HepG2 (cell line): Measurements from ENCODE around the gene USP35. TPM values are rescaled to one million over a fixed set of nuclear protein-coding genes. Genes with fewer than 3 reads are reported as not detected.

Source experiments
- IRX3 ChIP-seq: sonication (generic); formaldehyde crosslinking; IDR thresholded peaks from 2 replicates; pipeline ENCODE4 v1.8.1; 2023; ENCODE audit warnings: mild to moderate bottlenecking, low read depth, missing genetic modification reagents, borderline replicate concordance
- MTF1 ChIP-seq: sonication (generic); formaldehyde crosslinking; IDR thresholded peaks from 2 replicates; pipeline ENCODE4 v1.5.0; 2020; ENCODE audit warnings: missing genetic modification reagents
- NFATC3 ChIP-seq: sonication (generic); formaldehyde crosslinking; IDR thresholded peaks from 2 replicates; pipeline ENCODE4 v1.5.1; 2020; ENCODE audit warnings: mild to moderate bottlenecking, missing genetic modification reagents
- NR2C2 ChIP-seq: sonication (generic); formaldehyde crosslinking; IDR thresholded peaks from 2 replicates; pipeline ENCODE4 v1.4.0; 2020; ENCODE audit warnings: missing genetic modification reagents, mild to moderate bottlenecking, moderate library complexity, borderline replicate concordance
- TFDP2 ChIP-seq: sonication (generic); formaldehyde crosslinking; IDR thresholded peaks from 2 replicates; pipeline ENCODE4 v1.4.0; 2020; ENCODE audit warnings: missing genetic modification reagents
- ZFP37 ChIP-seq: sonication (generic); formaldehyde crosslinking; IDR thresholded peaks from 2 replicates; pipeline ENCODE4 v1.4.0; 2020; ENCODE audit warnings: missing genetic modification reagents, borderline replicate concordance
- ZNF264 ChIP-seq: sonication (generic); formaldehyde crosslinking; IDR thresholded peaks from 2 replicates; pipeline ENCODE4 v1.4.0; 2020; ENCODE audit warnings: missing genetic modification reagents
- ZNF431 ChIP-seq: sonication (generic); formaldehyde crosslinking; IDR thresholded peaks from 2 replicates; pipeline ENCODE4 v1.9.0; 2022; ENCODE audit warnings: missing genetic modification reagents, low read depth, mild to moderate bottlenecking, borderline replicate concordance
- ZNF501 ChIP-seq: sonication (generic); formaldehyde crosslinking; IDR thresholded peaks from 2 replicates; pipeline ENCODE4 v1.5.1; 2020; ENCODE audit warnings: mild to moderate bottlenecking, moderate library complexity, missing genetic modification reagents
- ZNF614 ChIP-seq: IDR thresholded peaks from 2 replicates; pipeline ENCODE4 v1.6.1; 2018; ENCODE audit warnings: missing biosample characterization, missing genetic modification reagents, inconsistent platforms, borderline replicate concordance
- ZNF687 ChIP-seq: sonication (generic); formaldehyde crosslinking; IDR thresholded peaks from 2 replicates; pipeline ENCODE4 v1.5.1; 2020; ENCODE audit warnings: mild to moderate bottlenecking, missing genetic modification reagents, moderate library complexity
- ZNF776 ChIP-seq: sonication (generic); formaldehyde crosslinking; IDR thresholded peaks from 2 replicates; pipeline ENCODE4 v1.4.0; 2020; ENCODE audit warnings: mild to moderate bottlenecking, missing genetic modification reagents
- ZSCAN31 ChIP-seq: sonication (generic); formaldehyde crosslinking; IDR thresholded peaks from 2 replicates; pipeline ENCODE4 v1.5.0; 2020; ENCODE audit warnings: low read depth, mild to moderate bottlenecking, missing genetic modification reagents
- polyA plus RNA-seq, 8 experiments: library from polyadenylated mRNA; depleted of rRNA in 3 of 8; stranded (reverse) in 7 of 8; unstranded in 1 of 8; fragments of >200 nt; fragmentation: Illumina TruSeq in 4 of 8; extraction: Trizol in 4 of 8; gene quantifications; 2 replicates each; pipeline versions ENCODE4 v1.2.1 to v1.2.3, GENCODE V29; 2011 to 2016; ENCODE audit warnings: low read depth in 4 of 8, missing spikeins in 1 of 8, mixed read lengths in 1 of 8; ENCODE audit not compliant: insufficient read depth in 1 of 8
- total RNA-seq, 5 experiments: library from RNA; depleted of rRNA; stranded (reverse); fragments of >200 nt; fragmentation: Illumina TruSeq; extraction: Trizol; gene quantifications; 2 replicates each; pipeline ENCODE4 v1.2.3, GENCODE V29; 2016; ENCODE audit warnings: low read depth in 1 of 5
- TF ChIP-seq, protein P1 (sequence below): IDR thresholded peaks from 2 replicates; pipeline ENCODE4 v1.6.1; 2016

The USP35 gene
- total and polyA plus RNA-seq, 2 of the 13 experiments (the other 11 are each of a cell fraction or from before 2014, with no cell fraction given) = 4.6 to 7.7 TPM

DNA sequence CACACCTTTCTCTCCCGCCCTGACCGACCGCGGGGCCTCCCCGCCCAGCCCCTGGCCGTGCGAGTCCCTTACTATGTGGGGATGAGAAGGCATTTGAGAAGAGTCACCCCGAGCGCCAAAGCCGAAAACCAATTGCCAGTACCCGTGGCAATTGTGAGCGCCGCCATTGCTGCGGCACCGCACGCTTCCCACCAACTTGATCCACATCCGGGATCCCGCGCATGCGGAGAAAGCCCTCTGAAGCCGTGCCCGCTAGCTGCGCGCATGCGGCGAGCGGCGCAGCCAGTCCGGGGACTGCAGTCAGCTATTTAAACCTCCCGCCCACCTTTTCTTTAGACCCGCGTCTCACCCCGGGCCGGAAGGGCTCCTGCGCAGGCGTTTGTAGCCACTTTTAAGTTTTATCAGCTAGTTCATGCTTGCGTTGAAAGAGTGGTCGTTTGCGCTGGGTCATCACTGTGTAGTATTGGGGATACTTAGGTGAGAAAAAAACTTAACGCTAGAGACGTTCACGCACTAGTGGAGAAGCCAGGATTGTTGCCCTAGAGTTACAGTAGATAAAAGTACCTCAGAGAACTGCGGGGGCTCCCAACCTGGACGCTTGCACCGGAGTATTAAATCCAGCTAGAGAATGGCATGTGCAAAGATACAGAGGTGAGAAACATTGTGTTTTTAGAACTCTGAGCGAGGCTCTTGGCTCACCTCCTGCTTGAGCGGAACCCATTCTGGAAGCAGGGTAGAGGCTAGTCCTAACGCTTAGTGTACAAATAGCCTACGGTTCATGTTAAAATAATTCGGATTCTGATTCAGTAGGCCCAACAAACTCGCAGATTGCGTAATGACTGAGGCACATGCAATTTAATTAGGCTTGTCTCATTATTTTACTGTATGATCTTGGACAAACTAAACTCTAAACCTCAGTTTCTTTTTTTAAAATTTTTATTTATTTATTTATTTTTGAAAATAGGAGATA, 49.0 kb upstream of the USP35 start, which contains the start of gene ALG8 (continued):
- peak; percentile 53 for TF ChIP-seq ZSCAN31 (CRISPR knock-in tag)
- TF ChIP-seq ZNF431 (CRISPR knock-in tag) = peak; percentile 71; the same call in 1 of the 2 replicates
- TF ChIP-seq MTF1 (CRISPR knock-in tag) = peak; percentile 81; the same call in 1 of the 2 replicates
- peak; percentile 71 for TF ChIP-seq ZNF501 (CRISPR knock-in tag)
- peak; percentile 99 for TF ChIP-seq ZNF687 (CRISPR knock-in tag)
- TF ChIP-seq NFATC3 (CRISPR knock-in tag) = peak; percentile 73; the same call in 1 of the 2 replicates
- TF ChIP-seq TFDP2 = peak; percentile 99
- TF ChIP-seq, protein P1, sequence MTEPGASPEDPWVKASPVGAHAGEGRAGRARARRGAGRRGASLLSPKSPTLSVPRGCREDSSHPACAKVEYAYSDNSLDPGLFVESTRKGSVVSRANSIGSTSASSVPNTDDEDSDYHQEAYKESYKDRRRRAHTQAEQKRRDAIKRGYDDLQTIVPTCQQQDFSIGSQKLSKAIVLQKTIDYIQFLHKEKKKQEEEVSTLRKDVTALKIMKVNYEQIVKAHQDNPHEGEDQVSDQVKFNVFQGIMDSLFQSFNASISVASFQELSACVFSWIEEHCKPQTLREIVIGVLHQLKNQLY (CRISPR knock-in tag) = 0 out of 2 replicates have a peak, but pooled peaks have one; percentile 59
- TF ChIP-seq ZNF264 = peak; percentile 56; the same call in 1 of the 2 replicates
- TF ChIP-seq ZFP37 = 0 out of 2 replicates have a peak, but pooled peaks have one; percentile 67
- TF ChIP-seq IRX3 (CRISPR knock-in tag) = peak; percentile 87; the same call in 1 of the 2 replicates
- 0 out of 2 replicates have a peak, but pooled peaks have one; percentile 47 for TF ChIP-seq ZNF776
- TF ChIP-seq NR2C2 (CRISPR knock-in tag) = peak; percentile 98
- TF ChIP-seq ZNF614 (CRISPR knock-in tag) = no peak
